NCI-H524 treated with DMSO at 0.1 percent for 48 hours (cell line): ENCODE results near the gene ALPK1.
A peak's percentile ranks its signal among the peaks of the same experiment; 100 is the strongest.

Source experiments
- DNase-seq: peaks from one replicate; lab custom pipeline; 2025; lab: John Stamatoyannopoulos, UW

ALPK1 gene

GRCh38 chr4:112328734-112329130 is 31.6 kb downstream of the ALPK1 start:
- DNase-seq, result no peak

GRCh38 chr4:112329672-112330375 is 32.7 kb downstream of the ALPK1 start:
- no peak for DNase-seq

- no peak for DNase-seq
These were observed 33.8 kb downstream of the ALPK1 start for GRCh38 chr4:112330921-112331320.

GRCh38 chr4:112332398-112332797 is 35.2 kb downstream of the ALPK1 start:
- no peak for DNase-seq

GRCh38 chr4:112340023-112340422 is 42.9 kb downstream of the ALPK1 start:
- DNase-seq, result peak; percentile 64

- no peak for DNase-seq
These were observed 43.9 kb downstream of the ALPK1 start for GRCh38 chr4:112341033-112341432.

GRCh38 chr4:112343330-112344080 is 46.3 kb downstream of the ALPK1 start:
- DNase-seq, result peak; percentile 57

- peak; percentile 24 for DNase-seq
These were observed 51.5 kb downstream of the ALPK1 start for GRCh38 chr4:112348488-112349158.

GRCh38 chr4:112352736-112353135 is 55.6 kb downstream of the ALPK1 start:
- no peak for DNase-seq

GRCh38 chr4:112355662-112356061 is 58.5 kb downstream of the ALPK1 start:
- no peak for DNase-seq

- no peak for DNase-seq
These were observed 60.3 kb downstream of the ALPK1 start for GRCh38 chr4:112357453-112357852.

- no peak for DNase-seq
These were observed 60.7 kb downstream of the ALPK1 start for GRCh38 chr4:112357897-112358296.

GRCh38 chr4:112358415-112358814 is 61.2 kb downstream of the ALPK1 start:
- no peak for DNase-seq

- DNase-seq, result no peak
These were observed 62.0 kb downstream of the ALPK1 start for GRCh38 chr4:112358952-112359749.

GRCh38 chr4:112361181-112361791 is 64.1 kb downstream of the ALPK1 start:
- DNase-seq, result no peak

- peak; percentile 21 for DNase-seq
These were observed 73.3 kb downstream of the ALPK1 start for GRCh38 chr4:112370466-112370865.

- DNase-seq, result no peak
These were observed 74.2 kb downstream of the ALPK1 start for GRCh38 chr4:112371361-112371760.

- no peak for DNase-seq
These were observed 77.7 kb downstream of the ALPK1 start for GRCh38 chr4:112374850-112375249.

GRCh38 chr4:112377171-112377570 is 80.0 kb downstream of the ALPK1 start:
- DNase-seq, result no peak

- no peak for DNase-seq
These were observed 80.5 kb downstream of the ALPK1 start for GRCh38 chr4:112377594-112378242.

- no peak for DNase-seq
These were observed 81.1 kb downstream of the ALPK1 start for GRCh38 chr4:112378243-112378620.
